ENCODE data around the gene ZFR2. TPM values are rescaled to one million over a fixed set of nuclear protein-coding genes. Genes with fewer than 3 reads are reported as not detected.

Gene ZFR2
- polyA plus RNA-seq, 1 of the 3 experiments (the other 2 are of a cell fraction), result 0.44 TPM

- no peaks in the 10 kb centered on the region for H3F3A ChIP-seq (replicated peaks; ENCODE audit: insufficient read depth)
- no peaks in the 10 kb centered on the region for H3K4me1 ChIP-seq (ENCODE audit: control insufficient read depth in 1 of 2, insufficient read depth in 2 of 2, low read depth in 1 of 2, low read length in 1 of 2)
- no peaks in the 10 kb centered on the region for H3K9me2 ChIP-seq
- no peaks in the 10 kb centered on the region for H4K20me1 ChIP-seq (ENCODE audit: insufficient read depth)
- no peak overlapping the region for H2AFZ ChIP-seq (ENCODE audit: low read depth)
- H3K9me3 ChIP-seq, result no peaks in the 10 kb centered on the region
- H3K4me2 ChIP-seq, result no peak overlapping the region
- no peaks in the 10 kb centered on the region for H3K36me3 ChIP-seq (replicated peaks in 1 of 2; ENCODE audit: control insufficient read depth in 1 of 2, insufficient read depth in 2 of 2, low read length in 1 of 2)
- no peaks in the 10 kb centered on the region for H3K79me2 ChIP-seq (ENCODE audit: insufficient read depth)
- DNase-seq, result no peak
- POLR2A ChIA-PET, result no interaction called here
- H3K27ac ChIP-seq (ENCODE audit: low read depth in 2 of 2, low read length in 1 of 2), result no peak overlapping the region
- CTCF ChIA-PET, result no interaction called here
- peaks cover 10% of the 10 kb centered on the region; the same call in 1 of the 2 replicates for H3K27me3 ChIP-seq (ENCODE audit: insufficient read depth)
- no peak overlapping the region for H3K4me3 ChIP-seq (ENCODE audit: low read depth in 2 of 2, low read length in 1 of 2)
- WGBS (ENCODE audit: low lambda C conversion rate), result 63% methylated on average over 3 of the region's 3 CpGs
- TF ChIP-seq TAF1 (IDR thresholded peaks at IDR 0.05; ENCODE audit: borderline replicate concordance, low read depth, low read length), result no peak
- TF ChIP-seq RXRA (IDR thresholded peaks at IDR 0.05; ENCODE audit: borderline replicate concordance, low read depth), result no peak
- no peak for TF ChIP-seq MEF2A (IDR thresholded peaks at IDR 0.05; ENCODE audit: borderline replicate concordance, low read depth)
- TF ChIP-seq CTCF (IDR thresholded peaks at IDR 0.05), result no peak
- no peak for TF ChIP-seq TCF12 (IDR thresholded peaks at IDR 0.05)
- H3K9ac ChIP-seq, result no peak overlapping the region
Observed at GRCh38 chr19:3792114-3792513, 76.7 kb downstream of the ZFR2 start.

- Histone ChIP-seq H3K9ac (no peak overlapping the region), H3K4me3 (ENCODE audit: low read depth in 2 of 2, low read length in 1 of 2) (no peak overlapping the region), H3F3A (replicated peaks; ENCODE audit: insufficient read depth) (no peaks in the 10 kb centered on the region), H2AFZ (ENCODE audit: low read depth) (no peak overlapping the region), H3K9me2 (no peaks in the 10 kb centered on the region), H3K4me1 (ENCODE audit: control insufficient read depth in 1 of 2, insufficient read depth in 2 of 2, low read depth in 1 of 2, low read length in 1 of 2) (no peaks in the 10 kb centered on the region), H3K79me2 (ENCODE audit: insufficient read depth) (no peaks in the 10 kb centered on the region), H3K9me3 (no peaks in the 10 kb centered on the region), H3K27me3 (ENCODE audit: insufficient read depth) (peaks cover 10% of the 10 kb centered on the region; the same call in 1 of the 2 replicates), H3K27ac (ENCODE audit: low read depth in 2 of 2, low read length in 1 of 2) (no peak overlapping the region), H4K20me1 (ENCODE audit: insufficient read depth) (no peaks in the 10 kb centered on the region), H3K36me3 (replicated peaks in 1 of 2; ENCODE audit: control insufficient read depth in 1 of 2, insufficient read depth in 2 of 2, low read length in 1 of 2) (no peaks in the 10 kb centered on the region), H3K4me2 (no peak overlapping the region)
- no peak for TF ChIP-seq REST (IDR thresholded peaks at IDR 0.05; ENCODE audit: low read depth, low read length)
- no peak for TF ChIP-seq CHD2 (IDR thresholded peaks at IDR 0.05; ENCODE audit: low read length, partially characterized antibody)
- TF ChIP-seq MAX (IDR thresholded peaks at IDR 0.05; ENCODE audit: low read depth), result no peak
- TF ChIP-seq SMC3 (IDR thresholded peaks at IDR 0.05; ENCODE audit: low read depth, low read length), result no peak
- TF ChIP-seq FOSL2 (IDR thresholded peaks at IDR 0.05; ENCODE audit: borderline replicate concordance, low read depth), result no peak
- TF ChIP-seq RXRA (IDR thresholded peaks at IDR 0.05; ENCODE audit: borderline replicate concordance, low read depth), result no peak
- no peak for TF ChIP-seq MEF2A (IDR thresholded peaks at IDR 0.05; ENCODE audit: borderline replicate concordance, low read depth)
- no peak for TF ChIP-seq TEAD4 (IDR thresholded peaks at IDR 0.05; ENCODE audit: borderline replicate concordance, insufficient read depth)
- TF ChIP-seq USF2 (IDR thresholded peaks at IDR 0.05; ENCODE audit: borderline replicate concordance, low read depth, low read length), result no peak
- TF ChIP-seq MXI1 (IDR thresholded peaks at IDR 0.05; ENCODE audit: low read depth, low read length), result no peak
- no peak for TF ChIP-seq EZH2phosphoT487 (IDR thresholded peaks at IDR 0.05; ENCODE audit: borderline replicate concordance, low read depth)
- TF ChIP-seq FOXJ3 (CRISPR knock-in tag; IDR thresholded peaks at IDR 0.05), result no peak
- no peak for TF ChIP-seq TCF12 (IDR thresholded peaks at IDR 0.05)
- TF ChIP-seq GATA2 (CRISPR knock-in tag; IDR thresholded peaks at IDR 0.05), result no peak
- TF ChIP-seq NFIC (IDR thresholded peaks at IDR 0.05; ENCODE audit: borderline replicate concordance), result no peak
- ChIA-PET POLR2A (no interaction called here), CTCF (interaction anchor here (0.9 kb wide), 1 partner anchor 31 kb away, joined by 4 read pairs; no protein-coding TSS in a partner anchor)
- DNase-seq, result no peak
- 22% methylated on average over 7 of the region's 7 CpGs for WGBS (ENCODE audit: low lambda C conversion rate)
Observed at GRCh38 chr19:3790941-3791340, 77.9 kb downstream of the ZFR2 start.
